Measurements from ENCODE around the gene TRIM17. TPM values are rescaled to one million over a fixed set of nuclear protein-coding genes. Genes with fewer than 3 reads are reported as not detected.

TRIM17 gene
- total and polyA plus RNA-seq, 2 of the 13 experiments (the other 11 are each of a cell fraction or from before 2014, with no cell fraction given) = 0.32 to 0.64 TPM

DNA sequence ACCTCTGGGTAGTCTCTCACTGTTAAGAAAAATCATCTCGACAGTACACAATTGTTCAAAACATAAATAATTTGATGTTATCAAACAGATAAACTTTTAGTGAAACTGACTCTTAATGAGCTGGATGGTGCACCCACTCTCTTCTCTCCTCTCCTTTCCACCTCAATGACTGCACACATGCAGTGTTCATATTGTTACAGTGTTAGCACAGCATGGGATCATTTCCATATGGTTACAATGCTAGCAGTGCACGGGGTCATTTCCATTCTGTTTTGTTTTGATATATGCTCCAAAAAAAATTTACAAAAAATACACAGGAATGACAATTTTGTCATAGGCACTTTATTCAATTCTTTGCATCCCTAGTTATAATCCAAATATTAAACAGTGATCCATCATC is 44.2 kb upstream of the TRIM17 start:
- in situ Hi-C loops (cut with HindIII; ENCODE audit: extremely low pct_ligation_motif_present, low pct_unique_long_range_greater_than_20kb) = no loop called here
- TF ChIP-seq RFX1 (IDR thresholded peaks at IDR 0.05) (no peak), TMF1 (CRISPR knock-in tag; IDR thresholded peaks at IDR 0.05; ENCODE audit: low read depth) (no peak), NBN (conservative IDR thresholded peaks at IDR 0.05) (no peak), PHF8 (CRISPR knock-in tag; IDR thresholded peaks at IDR 0.05) (no peak), ZNF512 (CRISPR knock-in tag; IDR thresholded peaks at IDR 0.05) (no peak), ZNF207 (IDR thresholded peaks at IDR 0.05; ENCODE audit: borderline replicate concordance) (no peak), RBM39 (IDR thresholded peaks at IDR 0.05; ENCODE audit: low read depth, low read length, poor library complexity, severe bottlenecking) (no peak), CBFB (CRISPR knock-in tag; IDR thresholded peaks at IDR 0.05) (no peak), SRSF1 (optimal IDR thresholded peaks at IDR 0.05; ENCODE audit: low read depth, low read length) (no peak), ZBTB10 (CRISPR knock-in tag; IDR thresholded peaks at IDR 0.05; ENCODE audit: borderline replicate concordance) (no peak), ZNF143 (CRISPR knock-in tag; IDR thresholded peaks at IDR 0.05) (no peak), TSC22D2 (CRISPR knock-in tag; IDR thresholded peaks at IDR 0.05; ENCODE audit: borderline replicate concordance) (no peak)
- TF ChIP-seq, protein P1, sequence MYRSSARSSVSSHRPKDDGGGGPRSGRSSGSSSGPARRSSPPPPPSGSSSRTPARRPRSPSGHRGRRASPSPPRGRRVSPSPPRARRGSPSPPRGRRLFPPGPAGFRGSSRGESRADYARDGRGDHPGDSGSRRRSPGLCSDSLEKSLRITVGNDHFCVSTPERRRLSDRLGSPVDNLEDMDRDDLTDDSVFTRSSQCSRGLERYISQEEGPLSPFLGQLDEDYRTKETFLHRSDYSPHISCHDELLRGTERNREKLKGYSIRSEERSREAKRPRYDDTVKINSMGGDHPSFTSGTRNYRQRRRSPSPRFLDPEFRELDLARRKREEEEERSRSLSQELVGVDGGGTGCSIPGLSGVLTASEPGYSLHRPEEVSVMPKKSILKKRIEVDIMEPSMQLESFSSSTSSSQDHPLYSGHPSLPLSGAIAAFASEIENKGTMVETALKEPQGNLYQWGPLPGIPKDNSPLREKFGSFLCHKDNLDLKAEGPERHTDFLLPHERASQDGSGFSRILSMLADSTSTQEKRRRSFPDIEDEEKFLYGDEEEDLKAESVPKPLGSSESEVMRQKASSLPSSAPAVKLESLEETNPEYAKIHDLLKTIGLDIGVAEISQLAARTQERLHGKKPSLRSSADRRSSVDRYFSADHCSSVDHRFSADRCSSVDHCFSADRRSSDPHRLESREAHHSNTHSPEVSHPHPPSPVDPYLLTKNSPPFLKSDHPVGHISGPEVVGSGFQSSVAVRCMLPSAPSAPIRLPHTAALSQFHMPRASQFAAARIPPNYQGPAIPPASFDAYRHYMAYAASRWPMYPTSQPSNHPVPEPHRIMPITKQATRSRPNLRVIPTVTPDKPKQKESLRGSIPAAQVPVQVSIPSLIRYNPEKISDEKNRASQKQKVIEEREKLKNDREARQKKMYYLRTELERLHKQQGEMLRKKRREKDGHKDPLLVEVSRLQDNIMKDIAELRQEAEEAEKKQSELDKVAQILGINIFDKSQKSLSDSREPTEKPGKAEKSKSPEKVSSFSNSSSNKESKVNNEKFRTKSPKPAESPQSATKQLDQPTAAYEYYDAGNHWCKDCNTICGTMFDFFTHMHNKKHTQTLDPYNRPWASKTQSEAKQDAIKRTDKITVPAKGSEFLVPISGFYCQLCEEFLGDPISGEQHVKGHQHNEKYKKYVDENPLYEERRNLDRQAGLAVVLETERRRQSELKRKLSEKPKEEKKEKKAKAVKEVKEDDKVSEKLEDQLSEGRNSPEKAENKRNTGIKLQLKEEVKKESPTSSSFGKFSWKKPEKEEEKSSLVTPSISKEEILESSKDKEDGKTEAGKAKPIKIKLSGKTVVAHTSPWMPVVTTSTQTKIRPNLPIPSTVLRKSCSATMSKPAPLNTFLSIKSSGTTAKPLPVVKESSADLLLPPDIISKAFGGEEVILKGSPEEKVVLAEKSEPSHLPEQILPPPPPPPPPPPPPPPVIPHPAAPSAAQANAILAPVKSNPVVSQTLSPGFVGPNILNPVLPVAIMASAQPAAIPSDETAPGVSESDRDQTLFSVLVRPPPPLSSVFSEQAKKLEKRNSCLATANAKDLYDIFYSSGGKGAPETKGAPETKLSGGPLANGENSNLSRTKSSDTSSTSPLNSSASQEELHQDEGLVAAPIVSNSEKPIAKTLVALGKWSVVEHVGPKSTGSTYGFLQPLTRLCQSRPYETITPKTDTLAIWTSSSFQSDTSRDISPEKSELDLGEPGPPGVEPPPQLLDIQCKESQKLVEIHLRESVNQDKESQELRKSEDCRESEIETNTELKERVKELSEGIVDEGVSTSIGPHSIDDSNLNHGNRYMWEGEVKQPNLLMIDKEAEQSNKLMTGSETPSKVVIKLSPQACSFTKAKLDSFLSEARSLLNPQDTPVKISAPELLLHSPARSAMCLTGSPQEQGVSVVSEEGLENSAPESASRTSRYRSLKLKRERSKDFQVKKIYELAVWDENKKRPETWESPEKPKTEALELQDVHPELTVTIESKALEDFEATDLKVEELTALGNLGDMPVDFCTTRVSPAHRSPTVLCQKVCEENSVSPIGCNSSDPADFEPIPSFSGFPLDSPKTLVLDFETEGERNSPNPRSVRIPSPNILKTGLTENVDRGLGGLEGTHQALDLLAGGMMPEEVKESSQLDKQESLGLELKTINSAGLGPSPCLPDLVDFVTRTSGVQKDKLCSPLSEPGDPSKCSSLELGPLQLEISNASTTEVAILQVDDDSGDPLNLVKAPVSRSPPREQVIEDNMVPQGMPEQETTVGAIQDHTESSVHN (CRISPR knock-in tag; IDR thresholded peaks at IDR 0.05) = no peak

More for the DNA sequence above, 44.2 kb upstream of the TRIM17 start:
- 21% methylated on average over 2 of the region's 2 CpGs for WGBS (ENCODE audit: low lambda C conversion rate)
- no peak overlapping the region for H3K4me2 ChIP-seq (ENCODE audit: low read depth, low read length)
- no peaks in the 10 kb centered on the region for H4K20me1 ChIP-seq (ENCODE audit: insufficient read depth, low read length)
- intact Hi-C loops (cut with micrococcal nuclease; ENCODE audit: unreplicated experiment) = no loop called here
- peaks cover 5% of the 10 kb centered on the region; the same call in 1 of the 2 replicates for H3K4me1 ChIP-seq (ENCODE audit: insufficient read depth, low read length)
- no peaks in the 10 kb centered on the region for H3K79me2 ChIP-seq (ENCODE audit: insufficient read depth, low read length)
- BruUV-seq (replicated peaks) = no TSS peak
- no peak for FAIRE-seq
- H3K27ac ChIP-seq (ENCODE audit: extremely low read length, insufficient read depth, low read length) = no peak overlapping the region
- ATAC-seq = no peak
- no peak overlapping the region for H3K4me3 ChIP-seq (replicated peaks in 1 of 3; ENCODE audit: insufficient read depth in 1 of 3, low read depth in 2 of 3, low read length in 3 of 3)
- peaks cover 3 to 35% of the 10 kb centered on the region in 2 experiments; a peak in 4 of 5 replicates for H3K27me3 ChIP-seq (ENCODE audit: control insufficient read depth in 1 of 2, insufficient read depth in 2 of 2, low read length in 2 of 2)
- ChIA-PET CTCF (ENCODE audit: low intra/inter-chr PET ratio, low total read pairs) (no interaction called here), POLR2A (no interaction called here)
- DNase-seq (ENCODE audit: low spot score) = no peak
- no peaks in the 10 kb centered on the region for H3K36me3 ChIP-seq (replicated peaks in 1 of 2; ENCODE audit: control insufficient read depth in 1 of 2, insufficient read depth in 2 of 2, low read length in 2 of 2)
- no peaks in the 10 kb centered on the region for H3K9me3 ChIP-seq (ENCODE audit: low read length)
- H3K9ac ChIP-seq (ENCODE audit: insufficient read depth, low read depth, low read length) = no peak overlapping the region
- no peak overlapping the region for H2AFZ ChIP-seq (ENCODE audit: low read length)
